Measurements from ENCODE around the gene AGBL4. TPM values are rescaled to one million over a fixed set of nuclear protein-coding genes. Genes with fewer than 3 reads are reported as not detected.

AGBL4 gene
- total and polyA plus RNA-seq, 2 donors: 0.18 to 0.24 TPM

DNA sequence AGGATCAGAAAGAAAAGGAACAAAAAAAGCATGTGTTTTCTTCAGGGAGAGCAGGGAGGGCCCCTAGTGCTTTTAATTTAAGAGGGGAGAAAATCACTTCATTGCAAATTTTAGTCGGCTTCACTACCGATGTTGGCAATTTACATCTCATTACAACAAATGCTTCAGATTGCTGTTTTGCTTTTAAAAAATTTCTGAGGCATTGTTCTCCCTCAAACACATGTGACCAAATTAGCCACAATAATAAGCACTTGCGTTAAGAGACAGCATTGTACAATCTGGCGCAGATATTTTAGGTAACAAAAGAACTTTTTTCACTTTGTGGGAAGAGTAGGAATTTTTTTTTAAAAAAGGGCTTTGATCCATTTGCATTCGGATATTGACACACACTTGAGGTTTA, 1276.8 kb downstream of the AGBL4 start:
- Histone ChIP-seq H3K4me3 (ENCODE audit: low read length in 2 of 2) (no peak overlapping the region), H3K36me3 (ENCODE audit: control insufficient read depth in 2 of 2, insufficient read depth in 2 of 2, low read length in 1 of 2) (peaks cover 14 to 30% of the 10 kb centered on the region in 2 donors)
- WGBS: 94% methylated on average over 5 of the region's 5 CpGs

GRCh38 chr1:48744032-48744431, 1279.7 kb downstream of the AGBL4 start:
- H3K27me3 ChIP-seq (ENCODE audit: control insufficient read depth in 2 of 2, insufficient read depth in 1 of 2, low read length in 1 of 2): no peaks in the 10 kb centered on the region
- H3K4me1 ChIP-seq (ENCODE audit: control insufficient read depth in 2 of 2, insufficient read depth in 2 of 2, low read length in 2 of 2): peaks cover 0 to 2% of the 10 kb centered on the region in 2 donors
- no peak overlapping the region for H3K27ac ChIP-seq (ENCODE audit: low read depth in 1 of 2, low read length in 1 of 2)
- peaks cover 19 to 22% of the 10 kb centered on the region in 2 donors for H3K36me3 ChIP-seq (ENCODE audit: control insufficient read depth in 2 of 2, insufficient read depth in 2 of 2, low read length in 1 of 2)
- no peak overlapping the region for H3K4me3 ChIP-seq (ENCODE audit: low read length in 2 of 2)
- DNase-seq (ENCODE audit: low read depth in 6 of 9, low spot score in 9 of 9): no peak
- 96% methylated on average over 2 of the region's 2 CpGs for WGBS
- no peaks in the 10 kb centered on the region for H3K9me3 ChIP-seq (ENCODE audit: control insufficient read depth in 2 of 2, insufficient read depth in 1 of 2, low read length in 1 of 2)

More for the DNA sequence above, 1276.8 kb downstream of the AGBL4 start:
- Histone ChIP-seq H3K4me1 (ENCODE audit: control insufficient read depth in 2 of 2, insufficient read depth in 2 of 2, low read length in 2 of 2) (peaks cover 0 to 2% of the 10 kb centered on the region in 2 donors), H3K27ac (ENCODE audit: low read depth in 1 of 2, low read length in 1 of 2) (no peak overlapping the region), H3K9me3 (ENCODE audit: control insufficient read depth in 2 of 2, insufficient read depth in 1 of 2, low read length in 1 of 2) (no peaks in the 10 kb centered on the region), H3K27me3 (ENCODE audit: control insufficient read depth in 2 of 2, insufficient read depth in 1 of 2, low read length in 1 of 2) (no peaks in the 10 kb centered on the region)
- DNase-seq (ENCODE audit: low read depth in 6 of 9, low spot score in 9 of 9): no peak

DNA sequence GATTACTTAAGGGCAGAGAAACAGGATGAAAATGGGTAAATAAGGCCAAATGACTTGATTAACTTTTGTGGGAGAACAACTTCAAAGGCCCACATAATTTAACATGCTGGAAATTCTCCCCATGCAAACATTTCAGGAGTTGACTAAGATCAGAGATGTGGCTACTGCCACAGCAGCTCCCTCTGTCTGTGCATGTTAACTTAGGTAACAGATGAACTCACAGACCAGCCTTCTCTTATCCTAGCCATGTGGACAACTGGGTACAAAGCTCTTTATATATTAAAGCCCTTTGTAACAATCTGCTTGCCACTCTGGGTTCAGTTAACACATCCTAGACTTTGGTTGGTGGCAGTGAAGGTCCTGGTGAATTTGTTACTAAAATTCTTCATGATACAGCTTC, 1280.3 kb downstream of the AGBL4 start:
- Histone ChIP-seq H3K27me3 (ENCODE audit: control insufficient read depth in 2 of 2, insufficient read depth in 1 of 2, low read length in 1 of 2) (no peaks in the 10 kb centered on the region), H3K4me1 (ENCODE audit: control insufficient read depth in 2 of 2, insufficient read depth in 2 of 2, low read length in 2 of 2) (peaks cover 0 to 2% of the 10 kb centered on the region in 2 donors), H3K9me3 (ENCODE audit: control insufficient read depth in 2 of 2, insufficient read depth in 1 of 2, low read length in 1 of 2) (no peaks in the 10 kb centered on the region), H3K36me3 (ENCODE audit: control insufficient read depth in 2 of 2, insufficient read depth in 2 of 2, low read length in 1 of 2) (peaks cover 19 to 24% of the 10 kb centered on the region in 2 donors), H3K4me3 (ENCODE audit: low read length in 2 of 2) (no peak overlapping the region), H3K27ac (ENCODE audit: low read depth in 1 of 2, low read length in 1 of 2) (no peak overlapping the region)
- no peak for DNase-seq (ENCODE audit: low read depth in 6 of 9, low spot score in 9 of 9)

GRCh38 chr1:48741380-48741779, 1282.4 kb downstream of the AGBL4 start:
- 91% methylated on average over 7 of the region's 7 CpGs for WGBS
- H3K9me3 ChIP-seq (ENCODE audit: control insufficient read depth in 2 of 2, insufficient read depth in 1 of 2, low read length in 1 of 2): no peaks in the 10 kb centered on the region
- no peak overlapping the region for H3K27ac ChIP-seq (ENCODE audit: low read depth in 1 of 2, low read length in 1 of 2)
- H3K4me1 ChIP-seq (ENCODE audit: control insufficient read depth in 2 of 2, insufficient read depth in 2 of 2, low read length in 2 of 2): peaks cover 0 to 2% of the 10 kb centered on the region in 2 donors
- DNase-seq (ENCODE audit: low read depth in 6 of 9, low spot score in 9 of 9): peak in 1 of 9 donors; percentile 3
- no peaks in the 10 kb centered on the region for H3K27me3 ChIP-seq (ENCODE audit: control insufficient read depth in 2 of 2, insufficient read depth in 1 of 2, low read length in 1 of 2)
- H3K36me3 ChIP-seq (ENCODE audit: control insufficient read depth in 2 of 2, insufficient read depth in 2 of 2, low read length in 1 of 2): peaks cover 21 to 22% of the 10 kb centered on the region in 2 donors
- H3K4me3 ChIP-seq (ENCODE audit: low read length in 2 of 2): no peak overlapping the region

DNA sequence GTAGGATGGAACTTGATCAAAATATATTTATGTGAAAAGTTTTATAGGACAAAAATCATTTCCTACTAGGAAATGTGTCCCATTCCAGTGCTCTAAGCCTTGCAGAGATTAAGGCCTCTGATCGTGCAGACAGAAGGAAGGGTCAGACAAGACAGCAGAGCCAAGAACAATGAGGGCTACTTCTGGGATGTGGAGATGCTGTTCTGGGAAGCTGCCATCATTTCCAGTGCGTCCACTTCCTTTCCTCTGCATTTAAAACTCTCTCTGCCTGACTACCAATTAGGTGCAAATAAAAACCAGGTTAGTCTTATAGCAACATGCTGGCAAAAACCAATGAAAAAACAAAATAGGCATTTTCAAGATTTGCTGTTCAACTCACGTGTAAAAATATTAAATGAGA, 1283.1 kb downstream of the AGBL4 start:
- WGBS: 95% methylated on average over 3 of the region's 3 CpGs
- Histone ChIP-seq H3K4me1 (ENCODE audit: control insufficient read depth in 2 of 2, insufficient read depth in 2 of 2, low read length in 2 of 2) (peaks cover 0 to 2% of the 10 kb centered on the region in 2 donors), H3K27ac (ENCODE audit: low read depth in 1 of 2, low read length in 1 of 2) (no peak overlapping the region), H3K27me3 (ENCODE audit: control insufficient read depth in 2 of 2, insufficient read depth in 1 of 2, low read length in 1 of 2) (no peaks in the 10 kb centered on the region), H3K36me3 (ENCODE audit: control insufficient read depth in 2 of 2, insufficient read depth in 2 of 2, low read length in 1 of 2) (peaks cover 26 to 27% of the 10 kb centered on the region in 2 donors), H3K9me3 (ENCODE audit: control insufficient read depth in 2 of 2, insufficient read depth in 1 of 2, low read length in 1 of 2) (no peaks in the 10 kb centered on the region), H3K4me3 (ENCODE audit: low read length in 2 of 2) (no peak overlapping the region)
- DNase-seq (ENCODE audit: low read depth in 6 of 9, low spot score in 9 of 9): no peak

DNA sequence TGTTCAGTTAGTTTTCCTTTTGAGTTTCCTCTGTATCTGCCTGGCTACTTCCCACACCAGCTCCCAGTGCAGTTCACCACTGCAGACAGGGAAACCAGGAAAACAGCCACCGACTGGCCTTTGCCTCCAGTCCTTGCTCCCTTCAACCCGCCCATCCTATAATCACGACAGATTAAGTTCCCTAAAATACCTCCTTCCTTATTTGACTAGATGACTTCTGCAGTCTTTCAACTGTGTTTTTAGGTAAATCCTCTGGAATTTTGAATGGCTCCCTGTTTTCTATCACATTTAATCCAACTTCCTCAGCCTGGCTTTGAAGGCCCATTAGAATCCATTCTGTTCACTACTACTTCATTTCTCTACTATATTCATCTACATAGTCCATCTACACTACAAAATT, 1284.7 kb downstream of the AGBL4 start:
- DNase-seq (ENCODE audit: low read depth in 6 of 9, low spot score in 9 of 9): no peak
- H3K9me3 ChIP-seq (ENCODE audit: control insufficient read depth in 2 of 2, insufficient read depth in 1 of 2, low read length in 1 of 2): no peaks in the 10 kb centered on the region
- WGBS: 81% methylated on average over 3 of the region's 3 CpGs
- no peaks in the 10 kb centered on the region for H3K27me3 ChIP-seq (ENCODE audit: control insufficient read depth in 2 of 2, insufficient read depth in 1 of 2, low read length in 1 of 2)
- no peak overlapping the region for H3K4me3 ChIP-seq (ENCODE audit: low read length in 2 of 2)
- H3K4me1 ChIP-seq (ENCODE audit: control insufficient read depth in 2 of 2, insufficient read depth in 2 of 2, low read length in 2 of 2): no peaks in the 10 kb centered on the region
- peaks cover 24 to 38% of the 10 kb centered on the region in 2 donors for H3K36me3 ChIP-seq (ENCODE audit: control insufficient read depth in 2 of 2, insufficient read depth in 2 of 2, low read length in 1 of 2)
- no peak overlapping the region for H3K27ac ChIP-seq (ENCODE audit: low read depth in 1 of 2, low read length in 1 of 2)

GRCh38 chr1:48738356-48738755, 1285.4 kb downstream of the AGBL4 start:
- Histone ChIP-seq H3K27me3 (ENCODE audit: control insufficient read depth in 2 of 2, insufficient read depth in 1 of 2, low read length in 1 of 2) (no peaks in the 10 kb centered on the region), H3K36me3 (ENCODE audit: control insufficient read depth in 2 of 2, insufficient read depth in 2 of 2, low read length in 1 of 2) (peaks cover 32 to 45% of the 10 kb centered on the region in 2 donors), H3K27ac (ENCODE audit: low read depth in 1 of 2, low read length in 1 of 2) (no peak overlapping the region), H3K9me3 (ENCODE audit: control insufficient read depth in 2 of 2, insufficient read depth in 1 of 2, low read length in 1 of 2) (no peaks in the 10 kb centered on the region), H3K4me1 (ENCODE audit: control insufficient read depth in 2 of 2, insufficient read depth in 2 of 2, low read length in 2 of 2) (no peaks in the 10 kb centered on the region), H3K4me3 (ENCODE audit: low read length in 2 of 2) (no peak overlapping the region)
- no peak for DNase-seq (ENCODE audit: low read depth in 6 of 9, low spot score in 9 of 9)
- WGBS: 93% methylated on average over 4 of the region's 4 CpGs

- Histone ChIP-seq H3K9me3 (ENCODE audit: control insufficient read depth in 2 of 2, insufficient read depth in 1 of 2, low read length in 1 of 2) (no peaks in the 10 kb centered on the region), H3K27ac (ENCODE audit: low read depth in 1 of 2, low read length in 1 of 2) (no peak overlapping the region), H3K4me1 (ENCODE audit: control insufficient read depth in 2 of 2, insufficient read depth in 2 of 2, low read length in 2 of 2) (no peaks in the 10 kb centered on the region), H3K27me3 (ENCODE audit: control insufficient read depth in 2 of 2, insufficient read depth in 1 of 2, low read length in 1 of 2) (no peaks in the 10 kb centered on the region), H3K4me3 (ENCODE audit: low read length in 2 of 2) (no peak overlapping the region), H3K36me3 (ENCODE audit: control insufficient read depth in 2 of 2, insufficient read depth in 2 of 2, low read length in 1 of 2) (peaks cover 44 to 51% of the 10 kb centered on the region in 2 donors)
- DNase-seq (ENCODE audit: low read depth in 6 of 9, low spot score in 9 of 9): no peak
- 98% methylated on average over 6 of the region's 6 CpGs for WGBS
These were observed 1288.0 kb downstream of the AGBL4 start for GRCh38 chr1:48735796-48736195.

DNA sequence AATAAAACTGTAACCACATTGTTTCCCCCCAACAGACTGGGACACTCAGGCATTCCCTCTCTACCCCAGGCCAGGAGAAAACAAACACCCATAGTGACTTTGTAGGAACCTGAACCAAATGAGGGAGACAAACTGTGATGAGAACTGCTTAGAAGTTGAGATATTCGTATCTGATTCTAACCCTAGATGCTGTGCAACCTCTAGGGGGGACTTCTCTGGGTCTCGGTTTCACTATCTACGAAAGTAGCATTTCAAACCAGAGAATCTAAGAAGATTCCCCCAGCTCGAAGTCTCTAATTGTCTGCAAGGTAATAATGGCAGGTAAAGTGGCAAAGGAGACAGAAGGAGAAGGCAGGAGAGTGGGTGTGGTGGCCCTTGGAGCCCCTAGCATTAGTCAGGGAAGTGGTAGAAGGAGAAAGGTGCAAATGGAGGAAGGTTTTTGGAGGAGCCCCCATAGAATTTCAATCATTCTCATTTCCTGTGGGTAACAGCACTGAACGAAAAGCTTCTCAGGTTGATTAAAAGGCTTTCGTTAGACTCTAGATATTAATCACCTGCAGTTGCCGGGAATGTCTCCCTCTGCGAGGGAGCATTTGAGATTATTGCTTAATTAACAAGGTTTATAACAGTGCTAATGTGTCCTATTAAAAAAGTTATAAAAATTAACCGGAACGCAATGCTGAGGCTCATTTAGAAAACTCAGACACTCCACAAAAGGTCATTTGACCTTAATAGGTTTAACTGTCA, 1293.4 kb downstream of the AGBL4 start:
- Histone ChIP-seq H3K36me3 (ENCODE audit: control insufficient read depth in 2 of 2, insufficient read depth in 2 of 2, low read length in 1 of 2) (peaks cover 38 to 39% of the 10 kb centered on the region in 2 donors), H3K4me3 (ENCODE audit: low read length in 2 of 2) (no peak overlapping the region), H3K27me3 (ENCODE audit: control insufficient read depth in 2 of 2, insufficient read depth in 1 of 2, low read length in 1 of 2) (no peaks in the 10 kb centered on the region), H3K9me3 (ENCODE audit: control insufficient read depth in 2 of 2, insufficient read depth in 1 of 2, low read length in 1 of 2) (no peaks in the 10 kb centered on the region), H3K27ac (ENCODE audit: low read depth in 1 of 2, low read length in 1 of 2) (no peak overlapping the region), H3K4me1 (ENCODE audit: control insufficient read depth in 2 of 2, insufficient read depth in 2 of 2, low read length in 2 of 2) (no peaks in the 10 kb centered on the region)
- WGBS: 85% methylated on average over 10 of the region's 10 CpGs
- no peak for DNase-seq (ENCODE audit: low read depth in 6 of 9, low spot score in 9 of 9)
